GM18507 (cell line): Measurements from ENCODE around the gene DENND4A.

Source experiments
- DNase-seq: peaks from one replicate; pipeline ENCODE4 v3.0.0; 2011; ENCODE audit warnings: low read depth; ENCODE audit not compliant: insufficient read length; ENCODE audit errors: extremely low spot score
- FAIRE-seq: peaks from 2 replicates; lab custom pipeline; 2011; peaks lifted over from hg19 to GRCh38; lab: Jason Lieb, UNC

DENND4A gene

DNA sequence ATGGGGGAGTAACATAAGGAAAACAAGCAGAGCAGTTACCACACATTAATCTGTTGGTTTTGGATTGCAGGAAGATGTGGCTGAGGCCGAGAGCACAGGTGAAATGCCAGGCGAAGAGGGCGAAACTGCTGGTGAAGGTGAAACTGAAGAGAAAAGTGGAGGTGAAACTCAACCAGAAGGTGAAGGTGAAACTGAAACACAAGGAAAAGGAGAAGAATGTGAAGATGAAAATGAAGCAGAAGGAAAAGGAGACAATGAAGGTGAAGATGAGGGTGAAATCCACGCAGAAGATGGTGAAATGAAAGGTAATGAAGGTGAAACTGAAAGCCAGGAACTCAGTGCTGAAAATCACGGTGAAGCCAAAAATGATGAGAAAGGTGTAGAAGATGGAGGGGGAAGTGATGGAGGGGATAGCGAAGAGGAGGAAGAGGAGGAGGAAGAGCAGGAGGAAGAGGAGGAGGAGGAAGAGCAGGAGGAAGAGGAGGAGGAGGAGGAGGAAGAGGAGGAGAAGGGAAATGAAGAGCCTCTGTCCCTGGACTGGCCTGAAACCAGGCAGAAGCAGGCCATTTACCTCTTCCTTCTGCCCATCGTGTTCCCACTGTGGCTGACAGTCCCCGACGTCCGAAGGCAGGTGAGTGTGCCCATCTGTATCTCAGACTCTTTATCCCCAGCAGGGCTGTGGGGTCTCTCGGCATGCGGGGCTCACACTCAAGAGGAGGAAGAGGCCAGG, 141.6 kb downstream of the DENND4A start:
- DNase-seq (no peak), FAIRE-seq (no peak)

DNA sequence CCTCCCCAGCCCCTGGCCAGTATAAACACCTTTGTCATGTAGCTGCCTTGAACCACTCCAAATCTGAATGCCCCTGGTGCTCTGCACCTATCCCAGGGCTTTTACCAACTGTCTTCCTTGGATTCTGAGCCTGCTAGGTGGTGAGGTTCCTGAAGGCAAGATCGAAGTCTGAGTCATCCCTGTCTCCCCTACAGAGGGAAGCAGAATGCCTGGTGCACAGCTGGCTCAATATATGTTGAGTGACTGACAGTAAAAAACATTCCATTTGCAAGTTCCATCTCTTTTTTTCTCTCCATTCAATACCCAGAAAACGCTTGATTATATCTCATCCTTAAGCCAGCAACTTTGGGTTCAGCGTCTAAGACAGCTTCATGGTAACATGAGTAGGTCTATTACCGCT, 145.6 kb downstream of the DENND4A start:
- DNase-seq (no peak), FAIRE-seq (no peak)

DNA sequence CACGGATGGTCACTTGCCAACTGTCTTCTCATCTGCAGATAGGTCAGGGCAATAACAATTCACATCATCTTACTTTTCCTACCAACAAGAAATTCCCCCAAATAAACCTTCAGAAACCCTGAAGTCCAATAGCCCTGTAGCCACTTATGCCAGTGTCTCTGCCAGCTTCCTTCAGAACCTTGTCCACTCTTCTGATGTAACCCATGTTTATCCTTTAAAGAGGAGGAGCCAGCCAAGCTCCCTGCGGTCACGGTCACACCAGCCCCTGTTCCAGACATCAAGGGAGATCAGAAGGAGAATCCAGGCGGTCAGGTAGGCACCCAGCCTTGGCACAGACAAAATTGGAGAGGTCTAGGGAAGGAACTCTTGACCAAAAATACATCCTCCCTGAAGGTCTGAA, 146.7 kb downstream of the DENND4A start:
- FAIRE-seq (no peak), DNase-seq (no peak)

DNA sequence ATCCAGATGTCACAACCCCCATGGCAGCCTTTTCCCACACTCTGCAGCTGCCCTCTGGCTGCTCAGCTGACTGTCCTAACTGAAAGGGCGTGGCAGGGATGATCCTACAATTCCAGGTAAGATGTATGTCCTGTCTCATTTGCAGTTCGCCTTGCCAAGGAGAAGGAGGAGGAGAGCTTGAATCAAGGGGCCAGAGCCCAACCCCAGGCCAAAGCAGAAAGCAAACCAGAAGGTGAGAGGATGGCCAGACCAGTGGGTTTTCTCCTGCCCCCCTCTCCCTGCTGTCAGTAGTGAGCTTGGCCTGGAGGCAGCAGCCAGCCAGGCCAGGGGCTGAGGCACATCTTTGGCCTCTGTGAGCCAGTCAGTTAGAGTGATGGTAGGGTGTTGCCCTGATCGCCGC, 147.8 kb downstream of the DENND4A start:
- DNase-seq (no peak), FAIRE-seq (no peak)

DNA sequence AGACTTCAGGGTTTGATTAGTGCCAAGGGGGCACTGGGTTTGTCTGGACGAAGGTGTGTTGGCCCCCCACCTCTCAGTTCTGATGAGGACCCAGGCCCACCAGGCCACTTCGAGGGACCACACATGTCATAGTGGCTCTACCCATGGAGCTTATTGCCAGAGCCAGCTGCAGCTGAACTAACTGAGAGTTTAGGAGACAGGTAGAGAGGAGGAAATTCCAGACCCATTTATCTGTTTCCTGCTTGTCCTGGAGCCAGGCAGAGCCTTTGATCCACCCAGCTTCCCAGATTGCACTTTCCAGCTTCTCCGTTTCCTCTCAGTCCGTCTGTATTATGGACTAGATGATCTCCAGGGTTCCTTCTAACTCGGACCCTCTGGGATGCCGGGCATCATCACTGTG, 149.5 kb downstream of the DENND4A start:
- FAIRE-seq (no peak), DNase-seq (no peak)

DNA sequence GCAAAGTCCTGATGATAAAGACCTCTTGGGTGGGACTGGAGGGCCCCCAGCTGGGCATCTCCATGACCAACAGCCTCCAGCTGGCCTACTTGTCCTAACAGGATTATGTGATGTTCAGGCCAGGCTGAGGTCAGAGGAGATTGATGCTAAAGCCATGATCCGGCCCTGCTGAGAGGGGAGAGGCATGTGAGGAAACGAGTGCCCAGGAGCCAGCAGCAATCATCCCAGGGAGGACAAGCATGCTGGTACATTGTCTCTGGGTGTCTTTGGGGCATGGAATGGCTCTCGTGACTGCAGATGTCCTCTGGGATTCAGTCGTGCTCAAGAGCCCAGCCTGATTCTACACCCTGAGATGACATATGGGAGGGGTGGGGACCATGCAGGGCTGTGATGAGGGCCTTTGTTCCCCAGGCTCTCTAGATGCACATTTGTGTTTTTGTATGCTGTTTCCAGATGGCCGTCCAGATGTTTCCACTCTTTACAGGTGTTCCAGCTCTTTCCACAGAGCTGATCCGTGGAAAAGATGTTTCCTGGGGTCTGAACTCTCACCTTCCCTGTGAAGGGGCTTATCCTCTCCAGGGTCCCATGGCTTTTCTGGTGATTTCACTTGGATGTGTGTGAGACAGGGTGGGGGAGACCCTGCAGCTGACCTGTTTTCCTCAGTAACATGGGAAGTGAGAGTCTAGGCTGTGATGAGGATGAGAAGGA, 150.2 kb downstream of the DENND4A start:
- no peak for FAIRE-seq
- no peak for DNase-seq

DNA sequence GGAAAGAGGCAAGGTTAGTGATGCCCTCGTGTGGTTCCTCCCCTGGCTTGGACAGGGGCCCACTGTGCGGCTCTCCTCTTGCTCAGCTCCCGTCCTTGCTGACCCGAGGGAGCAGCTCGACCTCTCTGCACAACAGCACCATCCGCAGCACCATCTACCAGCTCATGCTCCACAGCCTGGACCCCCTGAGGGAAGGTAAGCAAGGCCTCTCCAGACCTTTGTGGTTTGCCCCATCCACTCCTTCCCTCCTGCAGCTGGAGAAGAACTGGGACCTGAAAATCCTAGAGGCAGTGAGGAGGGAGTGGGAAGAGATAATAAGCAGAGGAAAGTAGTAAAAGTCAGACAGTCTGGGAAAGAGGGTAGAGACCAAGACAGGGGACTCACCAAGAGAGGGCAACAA, 152.6 kb downstream of the DENND4A start:
- DNase-seq, result no peak
- FAIRE-seq, result no peak

DNA sequence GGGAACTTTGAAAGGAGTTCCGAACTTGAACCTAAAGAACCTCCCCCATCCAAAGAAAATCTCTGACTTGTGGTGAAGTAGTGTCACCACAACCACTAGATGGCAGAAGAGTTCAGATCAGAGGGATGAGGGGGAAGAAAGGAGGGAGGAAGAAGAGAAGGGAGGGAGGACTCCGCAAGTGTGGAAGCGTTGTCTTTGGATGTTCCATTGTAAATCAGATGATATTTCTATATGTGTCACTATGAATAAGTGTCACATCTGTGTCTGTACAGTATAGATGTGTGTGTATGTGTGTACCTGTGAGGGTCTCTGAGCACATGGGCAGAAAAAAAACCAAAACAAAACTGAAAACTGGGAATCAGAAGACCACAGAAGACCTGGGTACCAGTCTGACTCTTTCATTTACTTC, 153.4 kb downstream of the DENND4A start:
- FAIRE-seq (peak; percentile 72), DNase-seq (peak; percentile 52)

DNA sequence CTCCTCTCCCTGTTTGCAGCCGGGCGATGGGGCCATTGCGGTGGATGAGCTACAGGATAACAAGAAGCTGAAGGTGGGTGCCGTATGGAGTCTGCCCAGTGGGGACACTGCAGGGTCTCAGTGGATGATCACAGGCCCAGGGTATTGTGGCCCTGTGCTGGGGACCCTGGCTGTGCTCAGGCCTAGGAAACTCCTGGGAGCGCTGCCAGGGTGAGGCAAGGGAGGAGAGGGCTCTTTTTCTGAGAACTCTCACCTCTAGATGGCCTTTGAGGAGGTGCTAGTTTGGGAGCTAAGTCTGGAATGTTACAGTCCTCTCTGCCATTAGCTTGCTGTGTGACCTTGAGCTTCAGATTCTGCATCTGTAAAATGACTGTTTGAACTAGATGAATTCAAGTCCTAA, 154.0 kb downstream of the DENND4A start:
- FAIRE-seq (no peak), DNase-seq (no peak)

DNA sequence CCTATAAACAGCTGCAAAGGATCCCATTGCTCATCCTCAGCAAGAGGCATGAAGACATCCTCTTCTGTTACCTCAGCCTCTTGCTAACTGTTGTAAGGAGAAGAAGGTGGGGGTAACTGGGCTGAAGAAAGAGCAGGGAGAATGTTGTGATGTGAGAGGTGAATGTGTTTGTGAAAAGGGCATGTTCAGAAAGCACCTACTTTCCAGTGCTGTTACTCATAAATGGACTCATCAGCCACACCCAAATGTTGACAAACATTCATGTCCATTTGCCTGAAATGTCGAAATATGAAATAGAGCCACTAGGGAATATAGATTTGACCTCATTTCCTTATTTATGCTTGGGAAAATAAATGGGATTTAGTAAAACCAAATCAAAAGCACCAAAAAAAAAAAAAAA, 157.7 kb downstream of the DENND4A start:
- no peak for FAIRE-seq
- DNase-seq, result no peak

DNA sequence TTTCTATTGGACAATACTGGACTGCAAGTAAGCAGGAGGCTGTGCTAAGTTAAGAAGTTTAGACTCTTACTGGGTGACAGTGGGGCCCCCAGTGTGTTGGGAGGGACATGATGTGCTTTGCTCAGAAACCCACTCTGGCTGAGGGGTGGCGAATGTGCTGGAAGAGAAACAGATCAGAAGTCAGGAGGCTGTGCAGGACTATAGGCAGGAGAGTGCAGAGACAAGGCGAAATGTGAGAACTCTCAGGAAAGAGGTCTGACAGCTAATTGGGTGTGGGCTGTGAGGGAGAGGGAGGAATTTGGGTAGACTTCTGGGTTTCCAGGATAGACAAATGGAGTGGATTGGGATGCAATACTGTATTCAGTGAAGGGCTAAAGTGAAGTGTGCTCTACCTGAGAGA, 158.3 kb downstream of the DENND4A start:
- no peak for DNase-seq
- FAIRE-seq, result no peak

DNA sequence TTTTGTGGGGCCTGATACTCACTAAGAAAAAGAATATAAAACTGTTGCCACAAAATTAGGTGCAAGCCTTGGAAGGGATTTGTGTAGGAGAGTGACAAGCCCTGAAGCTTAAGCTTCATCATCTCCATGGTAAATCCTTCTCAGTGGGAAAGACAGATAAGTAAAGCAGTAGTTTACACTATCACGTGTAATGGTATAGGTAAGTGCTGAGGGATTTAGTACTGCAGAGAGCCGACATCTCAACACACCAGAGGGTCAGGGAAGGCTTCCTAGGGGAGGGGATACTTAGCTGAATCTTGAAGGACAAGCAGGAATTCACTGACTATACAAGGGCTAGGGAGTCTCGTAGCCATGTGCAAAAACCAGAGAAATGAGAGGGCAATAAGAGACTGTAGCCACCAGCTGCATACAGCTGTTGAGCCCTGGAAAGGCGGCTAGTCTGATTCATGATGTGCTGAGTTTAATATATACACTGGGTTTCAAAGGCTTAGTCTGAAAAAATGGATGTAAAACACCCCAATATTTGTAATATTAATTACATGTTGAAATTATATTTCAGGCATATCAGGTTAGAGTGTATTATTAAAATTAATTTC, 159.2 kb downstream of the DENND4A start:
- FAIRE-seq (no peak), DNase-seq (no peak)

DNA sequence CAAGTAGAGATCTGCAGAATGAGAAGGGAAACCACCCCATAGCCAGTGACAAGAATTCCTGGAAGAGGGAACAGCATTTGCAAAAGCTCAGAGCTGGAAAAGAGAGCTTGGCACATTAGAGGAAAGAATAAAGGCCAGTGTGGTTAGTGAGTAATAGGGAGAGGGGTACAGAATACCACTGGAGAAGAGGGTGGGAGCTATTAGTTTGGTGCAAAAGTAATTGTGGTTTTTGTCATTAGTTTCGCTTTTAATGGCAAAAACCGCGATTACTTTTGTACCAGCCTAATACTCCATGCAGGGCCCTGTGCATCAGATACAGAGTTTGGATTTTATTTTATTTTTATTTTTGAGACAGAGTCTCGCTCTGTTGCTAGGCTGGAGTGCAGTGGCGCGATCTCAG, 160.6 kb downstream of the DENND4A start:
- FAIRE-seq (peak; percentile 74), DNase-seq (no peak)

DNA sequence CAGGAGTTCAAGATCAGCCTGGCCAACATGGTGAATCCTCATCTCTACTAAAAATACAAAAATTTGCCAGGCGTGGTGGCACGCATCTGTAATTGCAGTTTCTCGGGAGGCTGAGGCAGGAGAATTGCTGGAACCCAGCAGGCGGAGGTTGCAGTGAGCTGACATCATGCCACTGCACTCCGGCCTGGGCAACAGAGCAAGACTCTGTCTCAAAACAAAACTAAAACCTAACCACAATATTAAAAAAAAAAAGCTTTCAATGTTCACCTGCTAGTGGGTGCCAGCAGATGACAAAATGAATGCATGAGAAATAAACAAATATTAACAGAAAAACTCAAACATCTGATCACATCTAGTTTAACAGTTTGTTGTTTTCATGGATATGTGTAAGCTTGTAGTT, 161.3 kb downstream of the DENND4A start:
- no peak for DNase-seq
- peak; percentile 82 for FAIRE-seq

DNA sequence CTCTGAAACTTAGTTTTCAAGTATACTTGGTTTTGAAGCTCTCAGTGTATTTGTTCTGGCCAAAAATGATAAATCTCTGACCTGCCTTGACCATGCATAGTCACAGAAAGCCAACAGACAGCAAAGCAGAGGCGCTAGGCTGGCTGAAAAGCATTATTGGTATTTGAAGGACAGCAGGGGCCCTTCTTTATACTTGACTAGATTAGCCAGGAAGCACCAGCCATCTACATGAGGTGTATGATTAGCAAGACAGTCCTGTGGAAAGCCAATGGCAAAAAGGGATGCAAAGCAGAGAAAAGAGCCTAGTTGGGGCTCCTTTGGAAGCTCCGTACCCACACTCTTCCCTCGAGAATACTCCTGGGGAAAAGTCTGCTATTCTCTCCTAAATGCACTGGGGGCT, 162.5 kb downstream of the DENND4A start:
- FAIRE-seq, result no peak
- no peak for DNase-seq

DNA sequence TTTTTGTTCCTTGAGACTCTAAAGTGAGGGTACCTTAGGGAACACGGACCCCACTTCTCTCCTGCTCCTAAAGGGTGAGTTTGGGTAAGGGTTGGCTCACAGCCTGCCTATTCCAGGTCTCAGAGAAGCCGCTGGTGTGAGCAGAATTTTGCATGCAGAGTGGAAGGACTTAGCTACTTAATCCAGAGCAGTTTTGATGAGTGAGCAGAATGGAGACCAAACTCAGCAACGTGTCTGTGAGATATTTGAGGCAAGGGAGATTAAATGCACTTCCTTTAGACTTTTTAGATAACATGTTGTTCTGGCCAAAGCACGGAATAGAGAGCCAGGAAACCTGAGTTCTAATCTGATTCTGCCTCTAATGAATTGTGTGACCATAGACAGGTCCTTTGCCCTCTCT, 165.2 kb downstream of the DENND4A start:
- no peak for DNase-seq
- FAIRE-seq, result no peak

DNA sequence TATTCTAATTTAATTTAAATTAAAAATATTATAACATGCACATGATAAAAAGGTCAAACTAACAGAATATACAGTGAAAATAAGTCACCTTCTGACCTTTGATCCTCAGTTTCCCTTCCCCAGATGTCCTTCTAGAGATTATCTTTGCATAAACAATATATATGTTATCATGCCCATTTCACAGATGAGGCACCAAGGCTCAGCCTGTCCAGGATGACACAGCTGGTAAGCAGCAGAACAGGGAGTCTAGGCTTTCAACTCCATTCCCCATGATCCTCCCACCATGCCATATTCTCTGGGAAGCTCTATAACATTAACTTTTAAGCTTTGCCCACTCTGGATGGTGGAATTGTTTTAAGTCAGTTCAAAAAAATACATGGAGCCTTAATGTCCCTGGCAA, 169.0 kb downstream of the DENND4A start:
- FAIRE-seq (no peak), DNase-seq (no peak)

DNA sequence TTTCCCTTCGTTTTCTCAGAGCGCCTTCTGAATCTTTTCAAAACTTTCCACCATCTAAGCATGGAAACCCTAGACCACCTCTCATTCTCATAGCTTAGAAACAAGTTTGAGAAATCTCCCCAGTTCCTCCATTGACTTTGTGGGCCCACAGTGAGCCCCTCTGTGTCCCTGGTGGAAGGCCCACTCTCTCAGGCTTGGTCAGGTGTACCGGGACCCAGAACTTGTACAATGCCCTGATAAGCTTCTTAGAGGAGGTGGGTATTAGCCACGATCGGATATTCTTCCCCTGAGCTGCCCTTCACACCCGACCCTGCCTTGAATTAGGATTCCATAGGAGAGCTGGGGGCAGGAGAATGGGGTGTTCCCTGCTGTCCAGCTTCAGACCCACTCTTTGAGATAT, 170.5 kb downstream of the DENND4A start, which contains the start of gene SLC24A1:
Gene SLC24A1 (plus strand): TSS at position 301 of the 400 bp plus-strand sequence. CDS start 2,143 bp downstream, outside the sequence.
- DNase-seq, result no peak
- no peak for FAIRE-seq

DNA sequence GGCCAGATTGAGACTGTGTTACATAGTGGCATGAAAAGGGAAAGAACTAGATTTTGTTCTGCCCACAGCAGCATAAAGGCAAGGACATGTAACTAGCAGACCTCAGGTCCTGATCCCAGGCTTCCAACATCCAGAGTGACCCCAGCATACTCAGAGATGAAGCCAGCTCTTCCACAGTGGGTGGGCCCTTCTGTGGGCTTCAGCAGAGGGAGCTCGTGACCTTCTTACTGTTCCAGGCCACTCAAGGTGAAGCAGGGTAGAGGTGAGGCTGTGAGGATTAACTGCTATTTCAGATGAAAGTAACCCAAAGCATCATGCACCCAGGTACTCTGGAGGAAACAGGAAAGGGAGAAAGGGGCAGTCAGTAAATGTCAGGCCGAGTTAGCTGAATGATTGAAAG, 171.3 kb downstream of the DENND4A start:
- no peak for DNase-seq
- no peak for FAIRE-seq

DNA sequence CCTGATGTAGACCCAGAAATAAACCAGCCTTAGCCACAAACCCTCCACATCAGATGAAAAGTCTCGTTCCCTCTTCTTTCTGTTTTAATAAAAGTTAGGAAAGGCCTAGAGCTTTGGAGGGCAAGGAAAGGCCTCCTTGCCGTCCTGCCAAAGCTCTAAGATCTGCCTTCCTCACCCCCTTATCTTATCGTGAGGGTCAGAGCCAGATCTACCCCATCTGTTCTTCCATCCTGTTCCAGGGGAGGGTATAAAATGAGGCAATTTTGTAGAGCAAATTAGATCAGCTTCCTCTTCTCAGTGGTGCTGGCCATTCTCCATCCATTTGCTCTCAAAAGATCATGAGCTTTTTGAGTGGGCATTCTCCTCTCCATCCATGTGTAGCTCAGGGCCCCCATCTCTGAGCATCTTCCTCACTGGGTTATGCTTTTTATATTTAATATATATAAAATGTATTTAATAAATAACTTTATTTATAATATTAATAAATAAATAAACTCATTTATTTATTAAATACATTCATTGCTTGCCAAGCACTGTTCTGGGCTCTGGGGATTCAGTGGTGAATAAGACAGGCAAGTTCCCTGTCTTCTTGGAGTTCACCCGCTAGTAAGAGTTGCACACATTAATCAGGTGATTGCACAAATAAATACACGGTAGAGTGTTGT, 172.3 kb downstream of the DENND4A start:
- DNase-seq, result no peak
- no peak for FAIRE-seq
